ENCODE measurements around the gene CASS4. TPM values are rescaled to one million over a fixed set of nuclear protein-coding genes. Genes with fewer than 3 reads are reported as not detected.

Gene CASS4
- total RNA-seq, 2 donors from 2014 or later: 0.52 TPM; not detected in 1

DNA sequence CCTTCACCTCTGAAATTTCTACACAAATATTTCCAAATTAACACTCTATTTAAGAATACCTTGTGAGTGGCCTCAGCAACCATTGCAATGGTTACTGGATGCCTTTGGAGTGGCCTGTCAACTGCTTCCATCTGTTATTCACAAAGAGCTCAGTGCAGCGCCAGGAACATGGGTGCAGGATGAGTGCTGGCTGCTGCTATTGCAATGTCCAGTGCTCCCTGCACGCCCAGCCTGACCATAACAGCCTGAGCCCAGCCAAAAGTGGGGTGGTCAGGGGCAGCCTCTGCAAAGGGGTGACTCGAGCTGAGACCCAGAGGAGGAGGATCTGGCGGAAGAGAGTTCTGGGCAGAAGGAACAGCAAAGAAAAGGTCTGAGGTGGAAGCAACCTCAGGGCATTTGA, 18.4 kb downstream of the CASS4 start:
- WGBS, 2 donors: 45 to 53% methylated on average over 4 of the region's 4 CpGs
- ATAC-seq (no peak), DNase-seq (no peak)
- intact Hi-C loops (cut with DNase I): no loop called here
- Histone ChIP-seq H3K4me3 (no peak overlapping the region), H3K27me3 (no peaks in the 10 kb centered on the region), H3K27ac (no peak overlapping the region), H3K4me1 (no peaks in the 10 kb centered on the region), H3K9me3 (no peaks in the 10 kb centered on the region), H3K36me3 (replicated peaks in 1 of 2; ENCODE audit: insufficient read depth in 1 of 2, low read depth in 2 of 2) (no peaks in the 10 kb centered on the region)
- no peak for TF ChIP-seq POLR2A (IDR thresholded peaks at IDR 0.05)
- TF ChIP-seq, protein P1, sequence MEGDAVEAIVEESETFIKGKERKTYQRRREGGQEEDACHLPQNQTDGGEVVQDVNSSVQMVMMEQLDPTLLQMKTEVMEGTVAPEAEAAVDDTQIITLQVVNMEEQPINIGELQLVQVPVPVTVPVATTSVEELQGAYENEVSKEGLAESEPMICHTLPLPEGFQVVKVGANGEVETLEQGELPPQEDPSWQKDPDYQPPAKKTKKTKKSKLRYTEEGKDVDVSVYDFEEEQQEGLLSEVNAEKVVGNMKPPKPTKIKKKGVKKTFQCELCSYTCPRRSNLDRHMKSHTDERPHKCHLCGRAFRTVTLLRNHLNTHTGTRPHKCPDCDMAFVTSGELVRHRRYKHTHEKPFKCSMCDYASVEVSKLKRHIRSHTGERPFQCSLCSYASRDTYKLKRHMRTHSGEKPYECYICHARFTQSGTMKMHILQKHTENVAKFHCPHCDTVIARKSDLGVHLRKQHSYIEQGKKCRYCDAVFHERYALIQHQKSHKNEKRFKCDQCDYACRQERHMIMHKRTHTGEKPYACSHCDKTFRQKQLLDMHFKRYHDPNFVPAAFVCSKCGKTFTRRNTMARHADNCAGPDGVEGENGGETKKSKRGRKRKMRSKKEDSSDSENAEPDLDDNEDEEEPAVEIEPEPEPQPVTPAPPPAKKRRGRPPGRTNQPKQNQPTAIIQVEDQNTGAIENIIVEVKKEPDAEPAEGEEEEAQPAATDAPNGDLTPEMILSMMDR (IDR thresholded peaks at IDR 0.05): no peak

DNA sequence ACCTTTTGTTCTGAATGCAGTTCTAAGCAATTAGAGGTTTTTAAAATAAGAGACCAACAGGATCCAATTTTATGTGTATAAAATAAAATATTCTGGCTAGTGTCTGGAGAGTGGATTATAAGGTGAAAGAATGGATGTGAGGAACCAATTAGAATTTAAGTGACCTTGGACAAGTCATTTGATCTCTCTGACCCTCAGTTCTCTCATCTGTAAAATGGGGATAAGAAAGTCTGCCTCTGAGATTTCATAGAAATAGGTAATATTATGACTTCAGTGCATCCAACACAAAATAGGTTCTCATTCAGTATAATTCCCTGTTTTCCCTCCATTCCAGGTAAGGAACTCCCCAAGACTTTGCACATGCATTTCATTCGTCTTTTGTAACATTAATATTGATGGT, 18.9 kb downstream of the CASS4 start:
- Histone ChIP-seq H3K4me1 (no peaks in the 10 kb centered on the region), H3K9me3 (no peaks in the 10 kb centered on the region), H3K36me3 (replicated peaks in 1 of 2; ENCODE audit: insufficient read depth in 1 of 2, low read depth in 2 of 2) (no peaks in the 10 kb centered on the region), H3K27me3 (no peaks in the 10 kb centered on the region), H3K4me3 (no peak overlapping the region), H3K27ac (no peak overlapping the region)
- intact Hi-C loops (cut with DNase I): no loop called here
- DNase-seq: no peak
- no peak for ATAC-seq
- TF ChIP-seq POLR2A (IDR thresholded peaks at IDR 0.05): no peak
- TF ChIP-seq, protein P1 (IDR thresholded peaks at IDR 0.05): no peak
- WGBS, 2 donors: 40 to 50% methylated on average over 1 of the region's 1 CpG

DNA sequence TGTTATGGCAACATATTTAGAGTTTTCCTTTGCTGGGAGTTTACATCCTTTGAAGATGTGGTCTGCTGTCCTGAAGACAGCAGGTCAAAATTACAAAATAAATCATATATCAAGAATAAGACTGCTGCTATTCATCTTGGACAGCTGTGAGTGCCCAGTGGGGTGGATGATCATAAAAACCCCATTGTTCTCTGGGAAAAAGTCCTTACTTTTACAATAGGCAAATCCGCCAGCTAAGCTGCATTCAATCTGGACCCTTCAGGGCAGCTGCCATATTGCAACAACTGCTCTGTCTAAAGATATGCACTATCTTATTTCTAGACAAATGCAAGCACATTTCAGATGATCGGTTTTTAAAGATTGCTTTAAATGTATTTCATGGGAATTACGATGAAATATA, 19.4 kb downstream of the CASS4 start:
- 71 to 73% methylated on average over 3 of the region's 3 CpGs for WGBS, 2 donors
- TF ChIP-seq, protein P1 (IDR thresholded peaks at IDR 0.05): no peak
- TF ChIP-seq POLR2A (IDR thresholded peaks at IDR 0.05): no peak
- intact Hi-C loops (cut with DNase I): no loop called here

DNA sequence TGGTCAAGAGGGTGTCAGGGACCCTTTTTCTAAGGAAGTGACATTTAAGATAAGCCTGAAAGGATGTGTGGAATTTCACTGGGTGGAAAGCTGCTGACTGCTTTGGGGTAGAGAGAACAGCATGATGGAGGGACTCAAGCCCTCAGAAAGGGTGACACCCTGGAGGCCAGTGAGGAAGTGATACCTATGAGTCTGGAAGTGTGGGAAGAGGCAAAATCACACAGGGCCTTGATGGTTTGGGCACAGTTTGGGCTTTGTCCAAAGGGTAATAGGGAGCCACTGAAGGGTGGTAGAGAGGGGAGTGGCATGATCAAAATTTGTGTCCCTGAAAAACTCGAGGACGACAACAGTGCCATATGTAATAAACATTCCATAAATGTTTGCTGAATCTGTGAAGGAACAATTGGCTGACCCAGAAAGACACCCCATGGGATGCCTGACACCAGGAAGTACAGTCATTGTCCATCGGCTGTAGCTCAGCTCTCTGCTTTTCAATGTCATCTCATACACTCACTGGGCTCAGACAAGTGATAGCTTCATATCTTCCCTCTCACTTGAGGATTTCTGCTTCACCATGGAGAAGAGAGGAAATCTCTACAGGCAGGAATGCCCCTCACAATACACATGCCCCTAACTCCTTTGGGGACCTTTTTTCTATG, 21.3 kb downstream of the CASS4 start:
- WGBS, 2 donors: 33 to 48% methylated on average over 3 of the region's 3 CpGs
- no peak for ATAC-seq

More for the DNA sequence above, 19.4 kb downstream of the CASS4 start:
- DNase-seq: no peak
- no peaks in the 10 kb centered on the region for H3K9me3 ChIP-seq
- H3K4me3 ChIP-seq: no peak overlapping the region
- no peaks in the 10 kb centered on the region for H3K27me3 ChIP-seq
- H3K4me1 ChIP-seq: no peaks in the 10 kb centered on the region
- no peak overlapping the region for H3K27ac ChIP-seq
- H3K36me3 ChIP-seq (replicated peaks in 1 of 2; ENCODE audit: insufficient read depth in 1 of 2, low read depth in 2 of 2): no peaks in the 10 kb centered on the region
- ATAC-seq: no peak

More for the DNA sequence above, 21.3 kb downstream of the CASS4 start:
- no peaks in the 10 kb centered on the region for H3K4me1 ChIP-seq
- H3K9me3 ChIP-seq: no peaks in the 10 kb centered on the region
- TF ChIP-seq POLR2A (IDR thresholded peaks at IDR 0.05): no peak
- TF ChIP-seq, protein P1 (IDR thresholded peaks at IDR 0.05): no peak
- DNase-seq: no peak
- intact Hi-C loops (cut with DNase I): no loop called here
- no peak overlapping the region for H3K4me3 ChIP-seq
- no peaks in the 10 kb centered on the region for H3K27me3 ChIP-seq
- no peak overlapping the region for H3K27ac ChIP-seq
- H3K36me3 ChIP-seq (replicated peaks in 1 of 2; ENCODE audit: insufficient read depth in 1 of 2, low read depth in 2 of 2): no peaks in the 10 kb centered on the region
